ENCODE results near the gene DEGS1. TPM values are rescaled to one million over a fixed set of nuclear protein-coding genes. Genes with fewer than 3 reads are reported as not detected.

Gene DEGS1
- total RNA-seq, 2 experiments from 2014 or later, result 40.9 to 41.3 TPM

DNA sequence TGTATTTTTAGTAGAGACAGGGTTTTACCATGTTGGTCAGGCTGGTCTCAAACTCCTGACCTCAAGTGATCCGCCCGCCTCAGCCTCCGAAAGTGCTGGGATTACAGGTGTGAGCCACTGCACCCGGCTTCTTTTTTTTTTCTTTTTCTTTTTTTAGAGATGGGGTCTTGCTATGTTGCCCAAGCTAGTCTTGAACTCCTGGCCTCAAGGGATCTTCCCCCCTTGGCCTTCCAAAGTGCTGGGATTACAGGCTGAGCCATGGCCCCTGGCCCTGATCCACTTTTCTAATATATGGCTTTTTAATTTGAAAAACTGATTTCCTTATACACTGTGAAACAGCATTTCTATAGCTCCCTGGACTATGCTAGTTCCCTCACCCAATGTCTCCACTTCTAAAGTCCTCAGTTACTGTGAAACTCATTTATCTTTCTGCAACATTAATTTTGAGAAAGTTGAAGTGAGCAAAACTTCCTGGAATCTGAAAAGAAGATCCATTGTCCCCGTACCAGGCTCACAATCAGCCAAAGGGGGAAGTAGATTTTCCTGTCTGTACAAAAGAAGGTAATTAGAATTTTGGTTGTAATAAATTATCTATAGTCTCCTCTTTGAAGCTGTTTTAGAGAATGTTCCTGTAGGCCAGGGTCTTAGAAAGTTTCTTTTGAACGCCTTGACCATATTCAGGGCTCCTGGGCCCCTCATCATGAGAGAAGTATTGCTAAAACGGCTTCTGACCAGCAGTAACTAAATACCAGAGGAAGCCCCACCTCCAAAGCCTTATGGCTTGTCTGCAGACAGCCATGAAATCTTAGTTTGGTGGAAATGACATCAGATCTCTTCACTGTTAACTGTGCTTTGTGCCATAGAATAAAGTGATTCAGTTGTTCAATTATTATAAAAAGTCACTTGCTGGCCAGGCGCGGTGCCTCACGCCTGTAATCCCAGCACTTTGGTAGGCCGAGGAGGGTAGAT is 34.9 kb downstream of the DEGS1 start:
- Mint-ChIP-seq H3K9me3 (no peaks in the 10 kb centered on the region), H3K4me1 (no peaks in the 10 kb centered on the region), H3K36me3 (no peaks in the 10 kb centered on the region), H3K4me3 (no peak overlapping the region), H3K27me3 (no peaks in the 10 kb centered on the region), H3K27ac (no peak overlapping the region)
- no peak for DNase-seq

DNA sequence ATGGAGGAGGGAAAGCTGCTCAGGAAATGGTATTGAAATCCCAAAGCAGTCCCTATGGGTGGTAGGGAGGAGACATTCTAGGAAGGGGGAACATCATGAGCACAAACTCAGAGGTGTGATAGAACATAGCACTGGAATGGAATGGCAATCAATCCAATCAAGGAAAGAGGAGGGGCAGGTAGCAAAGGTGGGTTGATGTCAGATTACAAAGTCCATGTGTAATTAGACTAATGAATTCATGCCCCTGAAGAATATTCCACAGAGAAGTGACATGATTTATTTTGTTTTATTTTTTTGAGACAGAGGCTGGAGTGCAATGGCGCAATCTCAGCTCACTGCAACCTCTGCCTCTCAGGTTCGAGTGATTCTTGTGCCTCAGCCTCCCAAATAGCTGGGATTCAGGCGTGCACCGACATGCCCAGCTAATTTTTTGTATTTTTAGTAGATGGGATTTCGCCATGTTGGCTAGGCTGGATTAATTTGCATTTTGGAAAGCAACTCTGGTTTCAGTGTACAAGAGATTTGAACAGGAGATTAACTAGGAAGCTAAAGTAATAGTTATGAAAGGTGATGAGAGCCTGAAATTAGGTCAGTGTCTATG is 36.1 kb downstream of the DEGS1 start:
- Mint-ChIP-seq H3K9me3 (no peaks in the 10 kb centered on the region), H3K27ac (no peak overlapping the region), H3K4me3 (no peak overlapping the region), H3K36me3 (no peaks in the 10 kb centered on the region), H3K4me1 (no peaks in the 10 kb centered on the region), H3K27me3 (no peaks in the 10 kb centered on the region)
- DNase-seq, result no peak

DNA sequence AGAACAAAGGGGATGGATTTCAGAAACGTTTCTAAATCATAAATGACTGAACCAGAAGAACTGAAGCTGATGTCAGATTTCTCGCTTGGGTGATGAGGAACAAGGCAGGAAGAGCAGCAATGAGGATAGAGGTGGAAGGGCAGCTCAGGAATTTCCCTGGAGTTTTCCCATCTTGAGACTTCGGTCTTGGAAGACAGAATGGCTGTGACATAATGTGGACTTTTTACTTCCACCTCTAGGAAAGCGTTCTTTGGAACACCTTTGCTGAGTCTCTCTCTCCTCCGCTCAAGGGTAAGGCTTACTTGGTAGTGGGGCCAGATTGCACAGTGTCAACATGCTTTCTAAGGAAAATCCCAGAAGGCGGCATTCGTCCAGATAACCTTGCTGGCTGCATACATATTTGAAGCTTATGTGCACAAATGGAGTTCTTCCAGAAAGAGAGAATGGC is 36.6 kb downstream of the DEGS1 start:
- Mint-ChIP-seq H3K4me1 (no peaks in the 10 kb centered on the region), H3K9me3 (no peaks in the 10 kb centered on the region), H3K27me3 (no peaks in the 10 kb centered on the region), H3K27ac (no peak overlapping the region), H3K4me3 (no peak overlapping the region), H3K36me3 (no peaks in the 10 kb centered on the region)
- DNase-seq, result no peak

DNA sequence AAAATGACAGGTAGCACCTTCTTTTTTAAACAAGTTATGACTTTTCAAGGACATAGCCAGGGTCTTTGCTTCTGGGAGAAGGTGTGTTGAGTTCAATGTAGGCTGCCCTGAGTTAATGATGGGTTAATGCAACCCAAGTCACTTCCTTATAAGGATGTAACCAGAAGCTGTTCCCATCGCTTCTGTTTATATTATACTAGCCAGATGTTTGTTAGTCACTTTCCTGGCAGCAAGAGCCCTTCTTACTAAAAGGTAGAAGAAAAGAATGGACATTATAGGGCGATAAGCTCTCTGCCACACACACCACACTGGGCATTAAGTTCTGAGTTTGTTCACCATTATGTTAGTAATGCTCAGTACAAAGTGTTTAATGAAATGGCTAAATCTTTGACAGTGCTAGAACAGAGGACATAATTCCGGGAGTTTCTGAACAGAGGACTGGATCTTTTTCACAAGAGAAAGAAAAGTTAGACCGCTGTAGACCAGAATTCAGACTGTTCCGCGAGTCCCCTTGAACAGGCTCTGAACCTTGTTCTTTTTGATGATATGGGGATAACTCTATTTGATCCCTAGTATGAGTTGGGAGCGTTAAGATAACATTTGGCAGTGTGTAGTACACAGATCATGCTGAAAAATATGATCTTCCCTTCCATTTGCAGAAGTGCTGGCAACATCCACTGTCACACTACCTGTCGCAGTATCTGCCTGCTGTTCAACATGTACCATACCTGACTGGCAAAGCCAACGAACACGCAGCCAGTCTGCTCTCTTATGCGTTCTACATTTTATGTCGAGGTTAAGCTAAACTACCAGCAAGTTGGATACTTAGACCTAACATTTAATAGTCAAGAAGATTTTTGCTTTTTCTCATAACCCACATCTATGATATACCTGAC is 41.0 kb downstream of the DEGS1 start:
- Mint-ChIP-seq H3K36me3 (peaks cover 6% of the 10 kb centered on the region), H3K4me1 (no peaks in the 10 kb centered on the region), H3K9me3 (no peaks in the 10 kb centered on the region), H3K27ac (no peak overlapping the region), H3K4me3 (no peak overlapping the region), H3K27me3 (no peaks in the 10 kb centered on the region)
- DNase-seq, result no peak

DNA sequence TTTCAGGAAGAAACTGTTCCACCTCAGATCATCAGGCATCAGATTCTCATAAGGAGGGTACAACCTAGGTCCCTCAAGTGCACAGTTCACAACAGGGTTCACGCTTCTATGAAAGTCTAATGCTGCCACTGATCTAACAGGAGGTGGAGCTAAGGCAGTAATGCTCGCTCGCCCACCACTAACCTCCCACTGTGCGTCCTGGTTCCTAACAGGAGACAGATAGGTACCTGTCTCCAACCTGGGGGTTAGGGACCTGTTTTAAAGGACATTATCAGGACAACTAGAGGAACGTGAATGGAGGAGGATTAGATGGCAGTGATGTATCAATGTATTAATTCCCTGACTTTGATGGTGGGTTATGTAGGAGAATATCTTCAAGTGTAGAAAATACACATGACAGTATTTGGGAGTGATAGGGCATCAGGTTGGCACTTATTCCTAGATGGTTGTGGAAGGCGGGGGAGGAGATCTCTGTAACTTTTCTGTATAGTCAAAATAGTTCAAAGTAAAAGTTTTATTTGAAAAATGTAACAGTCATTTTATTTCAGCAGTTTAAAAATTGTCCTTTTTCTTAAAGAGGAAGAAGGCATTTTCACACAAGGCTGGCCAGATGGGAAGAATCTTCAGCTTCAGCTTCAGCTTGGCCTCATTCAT is 43.9 kb downstream of the DEGS1 start:
- Mint-ChIP-seq H3K4me3 (no peak overlapping the region), H3K4me1 (no peaks in the 10 kb centered on the region), H3K27ac (no peak overlapping the region), H3K36me3 (peaks cover 17% of the 10 kb centered on the region), H3K9me3 (no peaks in the 10 kb centered on the region), H3K27me3 (no peaks in the 10 kb centered on the region)
- no peak for DNase-seq

DNA sequence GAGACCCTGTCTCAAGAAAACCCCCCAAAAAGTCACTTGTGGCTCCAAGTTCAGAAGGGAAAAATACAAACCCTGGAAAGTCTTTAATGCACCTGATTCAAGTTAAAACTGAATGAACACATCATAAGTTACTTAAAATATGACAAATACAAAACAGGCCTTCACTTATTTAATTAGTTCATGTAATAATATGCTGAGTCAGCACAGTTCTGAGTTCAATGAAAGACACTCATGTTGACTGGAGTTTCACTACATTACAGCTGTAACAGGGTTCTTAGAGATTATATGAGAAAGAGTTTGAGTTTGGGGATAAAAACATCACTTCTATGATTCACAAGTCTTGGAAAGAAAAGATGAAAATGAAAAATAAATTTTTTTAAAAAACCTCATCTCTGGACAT is 51.0 kb downstream of the DEGS1 start:
- Mint-ChIP-seq H3K4me3 (no peak overlapping the region), H3K9me3 (no peaks in the 10 kb centered on the region), H3K27me3 (no peaks in the 10 kb centered on the region), H3K36me3 (peaks cover 14% of the 10 kb centered on the region), H3K4me1 (no peaks in the 10 kb centered on the region), H3K27ac (peak overlapping the region; percentile 34)
- DNase-seq, result no peak

DNA sequence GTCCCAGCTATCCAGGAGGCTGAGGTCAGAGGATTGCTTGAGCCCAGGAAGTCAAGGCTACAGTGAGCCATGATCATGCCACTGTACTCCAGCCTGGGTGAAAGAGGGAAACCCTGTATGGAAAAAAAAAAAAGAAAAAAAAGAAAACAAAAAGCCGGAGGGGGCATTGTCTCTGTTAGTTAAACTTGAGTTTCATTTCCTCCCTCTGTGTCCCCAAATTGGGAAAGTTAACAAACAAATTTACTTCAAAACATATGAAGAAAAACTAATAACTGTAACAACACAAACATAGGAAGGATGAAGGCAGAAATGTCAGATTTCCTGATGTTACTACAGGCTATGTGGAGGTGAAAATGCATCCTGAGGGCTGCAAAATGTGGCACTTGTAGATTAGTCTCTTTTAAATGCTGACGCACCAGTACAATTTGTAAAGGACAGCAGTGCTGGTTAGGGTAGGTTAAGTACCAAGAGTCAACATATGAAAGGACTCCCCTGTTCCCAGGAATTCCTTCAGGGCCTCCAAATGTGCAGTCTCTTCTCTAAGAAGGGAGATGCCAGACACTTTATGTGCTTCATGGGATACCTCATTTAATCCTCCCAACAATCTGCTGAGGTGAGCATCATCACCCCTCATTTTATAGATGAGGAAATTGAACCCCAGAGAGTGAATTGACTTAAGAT is 52.9 kb downstream of the DEGS1 start:
- H3K4me3 Mint-ChIP-seq, result no peak overlapping the region
- H3K36me3 Mint-ChIP-seq, result peaks cover 7% of the 10 kb centered on the region
- no peaks in the 10 kb centered on the region for H3K27me3 Mint-ChIP-seq
- no peak overlapping the region for H3K27ac Mint-ChIP-seq
- no peaks in the 10 kb centered on the region for H3K9me3 Mint-ChIP-seq
- DNase-seq, result no peak
- no peaks in the 10 kb centered on the region for H3K4me1 Mint-ChIP-seq

DNA sequence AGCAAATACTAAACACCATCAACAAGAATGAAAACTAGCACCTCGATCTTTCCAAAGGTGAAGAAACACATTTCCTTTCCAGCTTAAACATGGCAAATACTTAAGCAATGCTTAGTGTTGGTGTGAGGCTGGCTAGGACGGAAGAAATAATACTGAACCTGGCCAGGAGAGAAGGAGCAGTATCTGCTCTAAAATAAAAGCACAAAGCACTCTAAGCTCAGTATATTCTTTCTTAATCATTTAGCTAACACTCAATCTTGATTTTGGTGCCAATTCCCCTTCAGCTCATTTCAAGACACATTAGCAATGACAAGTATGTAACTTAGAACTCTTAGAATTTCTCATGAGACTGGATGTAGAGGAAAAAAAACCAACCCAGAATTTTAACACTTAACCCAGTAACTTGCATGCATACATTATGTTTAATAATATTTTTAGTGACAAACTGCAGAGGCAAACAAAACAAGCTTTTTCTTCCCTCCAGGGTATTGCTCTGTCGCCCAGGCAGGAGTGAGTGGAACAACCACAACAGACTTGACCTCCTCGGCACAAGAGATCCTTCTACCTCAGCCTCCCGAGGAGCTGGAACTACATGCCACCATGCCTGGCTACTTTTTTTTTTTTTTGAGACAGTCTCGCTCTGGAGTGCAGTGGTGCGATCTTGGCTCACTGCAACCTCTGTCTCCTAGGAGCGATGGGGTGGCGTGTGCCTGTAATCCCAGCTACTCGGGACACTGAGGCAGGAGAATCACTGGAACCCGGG is 54.3 kb downstream of the DEGS1 start:
- Mint-ChIP-seq H3K4me1 (no peaks in the 10 kb centered on the region), H3K36me3 (peaks cover 3% of the 10 kb centered on the region), H3K27me3 (no peaks in the 10 kb centered on the region), H3K4me3 (no peak overlapping the region), H3K9me3 (no peaks in the 10 kb centered on the region), H3K27ac (no peak overlapping the region)
- no peak for DNase-seq

DNA sequence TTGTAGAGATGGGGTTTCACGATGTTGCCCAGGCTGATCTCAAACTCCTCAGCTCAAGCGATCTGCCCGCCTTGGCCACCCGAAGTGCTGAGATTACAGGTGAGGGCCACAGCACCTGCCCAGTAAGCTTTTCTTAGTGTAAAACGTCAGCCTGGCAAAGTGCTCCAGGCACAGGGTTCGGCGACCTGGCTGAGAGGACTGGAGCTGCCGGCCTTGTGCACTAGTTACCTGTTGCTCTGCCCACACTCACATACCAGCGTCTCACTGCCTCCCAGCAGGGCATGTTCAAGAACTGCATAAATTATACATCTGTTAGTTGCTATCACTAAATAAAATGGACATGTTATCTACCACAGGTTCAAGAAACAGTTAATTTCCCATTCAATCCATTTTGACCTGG is 55.2 kb downstream of the DEGS1 start:
- DNase-seq, result no peak
- H3K4me1 Mint-ChIP-seq, result no peaks in the 10 kb centered on the region
- H3K27ac Mint-ChIP-seq, result peak overlapping the region; percentile 47
- H3K4me3 Mint-ChIP-seq, result no peak overlapping the region
- no peaks in the 10 kb centered on the region for H3K27me3 Mint-ChIP-seq
- H3K9me3 Mint-ChIP-seq, result no peaks in the 10 kb centered on the region
- H3K36me3 Mint-ChIP-seq, result no peaks in the 10 kb centered on the region

DNA sequence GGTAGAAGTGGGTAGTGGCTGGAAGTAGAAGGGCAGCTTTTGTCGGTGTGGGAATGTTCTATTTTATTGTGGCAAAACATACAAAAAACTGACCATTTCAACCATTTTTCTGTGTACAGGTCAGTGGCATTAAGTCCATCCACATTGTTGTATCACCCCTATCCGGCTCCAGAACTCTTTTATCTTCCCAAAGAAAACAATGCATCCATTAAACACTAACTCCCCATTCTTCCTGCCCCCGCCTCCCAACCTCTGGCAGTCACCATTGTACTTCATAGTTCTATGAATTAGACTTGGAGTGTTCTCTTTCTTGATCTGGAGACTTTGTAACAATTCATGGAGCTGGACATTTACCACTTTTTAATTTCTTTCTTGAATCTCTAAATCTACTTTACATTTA is 55.7 kb downstream of the DEGS1 start:
- H3K9me3 Mint-ChIP-seq, result no peaks in the 10 kb centered on the region
- no peaks in the 10 kb centered on the region for H3K27me3 Mint-ChIP-seq
- DNase-seq, result no peak
- no peaks in the 10 kb centered on the region for H3K36me3 Mint-ChIP-seq
- H3K4me1 Mint-ChIP-seq, result no peaks in the 10 kb centered on the region
- peak overlapping the region; percentile 47 for H3K27ac Mint-ChIP-seq
- no peak overlapping the region for H3K4me3 Mint-ChIP-seq

Other genes with a start within 250 kb of the DEGS1 start
- gene FBXO28, start 69.1 kb upstream of the DEGS1 start, total RNA-seq, result 10 to 100 TPM; 28.6 to 29.7 TPM
- gene NVL, start 146.9 kb downstream of the DEGS1 start, total RNA-seq, result 10 to 100 TPM; 41.6 to 45.2 TPM
- gene CNIH4, start 173.6 kb downstream of the DEGS1 start, total RNA-seq, result 10 to 100 TPM; 48.5 to 53.2 TPM